ENCODE results near the gene PNPLA3. TPM values are rescaled to one million over a fixed set of nuclear protein-coding genes. Genes with fewer than 3 reads are reported as not detected.

The PNPLA3 gene
- polyA plus RNA-seq, 1 donor (not counting 4 experiments of a cell fraction or from before 2014, with no cell fraction given) = 12.0 TPM

DNA sequence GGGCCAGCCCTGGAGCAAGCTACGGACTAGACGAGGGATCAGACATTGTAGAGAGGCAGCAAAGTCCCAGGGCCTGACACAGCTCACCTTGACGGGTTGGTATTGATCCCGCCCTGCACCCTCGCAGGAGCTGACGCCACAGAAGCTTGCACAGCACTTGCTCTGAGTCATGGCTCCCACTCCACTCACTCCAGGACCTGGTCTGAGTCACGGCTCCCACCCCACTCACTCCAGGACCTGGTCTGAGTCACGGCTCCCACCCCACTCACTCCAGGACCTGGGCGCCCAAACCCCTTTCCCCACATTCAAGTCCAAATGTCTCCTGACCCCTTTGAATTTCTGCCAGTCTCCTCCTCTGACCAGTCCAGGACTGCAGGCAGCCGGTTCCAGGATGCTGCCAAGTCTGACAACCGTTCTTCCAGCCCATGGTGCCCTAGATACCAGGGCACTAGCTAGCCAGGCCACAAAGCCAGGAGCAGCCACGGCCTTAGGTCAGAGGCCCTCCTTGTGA lies 25.8 kb upstream of the PNPLA3 start:
- no peak overlapping the region for H3K9ac ChIP-seq (ENCODE audit: control insufficient read depth, extremely low read depth, insufficient read depth, low read length)
- H3K79me2 ChIP-seq (ENCODE audit: control insufficient read depth, insufficient read depth, low read length) = no peaks in the 10 kb centered on the region
- H3K4me1 ChIP-seq (ENCODE audit: control insufficient read depth, extremely low read depth, insufficient read depth, low read length) = peaks cover 6% of the 10 kb centered on the region
- DNase-seq (ENCODE audit: low read depth, low spot score) = no peak
- dilution Hi-C loops (cut with MboI; ENCODE audit: extremely low pct_ligation_motif_present, low sequenced_read_pairs) = no loop called here
- H3K9me1 ChIP-seq (ENCODE audit: control insufficient read depth, extremely low read depth, insufficient read depth, low read length) = no peaks in the 10 kb centered on the region
- H3K4me2 ChIP-seq (ENCODE audit: control insufficient read depth, extremely low read depth, insufficient read depth, low read depth, low read length) = no peak overlapping the region
- no peak overlapping the region for H3K27ac ChIP-seq (ENCODE audit: control insufficient read depth, insufficient read depth, low read length)
- H4K20me1 ChIP-seq (ENCODE audit: control insufficient read depth, extremely low read depth, insufficient read depth, low read length) = no peaks in the 10 kb centered on the region
- peaks cover 19% of the 10 kb centered on the region for H3K27me3 ChIP-seq (ENCODE audit: control insufficient read depth, extremely low read depth, insufficient read depth, low read length)
- no peak for TF ChIP-seq EZH2 (IDR thresholded peaks at IDR 0.05; ENCODE audit: low read length)
- TF ChIP-seq, protein P1, sequence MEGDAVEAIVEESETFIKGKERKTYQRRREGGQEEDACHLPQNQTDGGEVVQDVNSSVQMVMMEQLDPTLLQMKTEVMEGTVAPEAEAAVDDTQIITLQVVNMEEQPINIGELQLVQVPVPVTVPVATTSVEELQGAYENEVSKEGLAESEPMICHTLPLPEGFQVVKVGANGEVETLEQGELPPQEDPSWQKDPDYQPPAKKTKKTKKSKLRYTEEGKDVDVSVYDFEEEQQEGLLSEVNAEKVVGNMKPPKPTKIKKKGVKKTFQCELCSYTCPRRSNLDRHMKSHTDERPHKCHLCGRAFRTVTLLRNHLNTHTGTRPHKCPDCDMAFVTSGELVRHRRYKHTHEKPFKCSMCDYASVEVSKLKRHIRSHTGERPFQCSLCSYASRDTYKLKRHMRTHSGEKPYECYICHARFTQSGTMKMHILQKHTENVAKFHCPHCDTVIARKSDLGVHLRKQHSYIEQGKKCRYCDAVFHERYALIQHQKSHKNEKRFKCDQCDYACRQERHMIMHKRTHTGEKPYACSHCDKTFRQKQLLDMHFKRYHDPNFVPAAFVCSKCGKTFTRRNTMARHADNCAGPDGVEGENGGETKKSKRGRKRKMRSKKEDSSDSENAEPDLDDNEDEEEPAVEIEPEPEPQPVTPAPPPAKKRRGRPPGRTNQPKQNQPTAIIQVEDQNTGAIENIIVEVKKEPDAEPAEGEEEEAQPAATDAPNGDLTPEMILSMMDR (optimal IDR thresholded peaks at IDR 0.05 in 1 of 3, IDR thresholded peaks at IDR 0.05 in 1 of 3, conservative IDR thresholded peaks at IDR 0.05 in 1 of 3; ENCODE audit: extremely low read depth in 1 of 3, insufficient read depth in 2 of 3, low read length in 3 of 3) = no peak
- H3K4me3 ChIP-seq (ENCODE audit: control insufficient read depth in 2 of 3, extremely low read depth in 1 of 3, insufficient read depth in 2 of 3, low read depth in 1 of 3, low read length in 3 of 3) = no peak overlapping the region
- H2AFZ ChIP-seq (ENCODE audit: control insufficient read depth, low read length) = no peak overlapping the region
- no peaks in the 10 kb centered on the region for H3K9me3 ChIP-seq (ENCODE audit: control insufficient read depth, low read depth, low read length)
- peak; percentile 74 for FAIRE-seq
- no peaks in the 10 kb centered on the region for H3K36me3 ChIP-seq (ENCODE audit: control insufficient read depth in 2 of 2, extremely low read depth in 1 of 2, insufficient read depth in 2 of 2, low read length in 2 of 2)

DNA sequence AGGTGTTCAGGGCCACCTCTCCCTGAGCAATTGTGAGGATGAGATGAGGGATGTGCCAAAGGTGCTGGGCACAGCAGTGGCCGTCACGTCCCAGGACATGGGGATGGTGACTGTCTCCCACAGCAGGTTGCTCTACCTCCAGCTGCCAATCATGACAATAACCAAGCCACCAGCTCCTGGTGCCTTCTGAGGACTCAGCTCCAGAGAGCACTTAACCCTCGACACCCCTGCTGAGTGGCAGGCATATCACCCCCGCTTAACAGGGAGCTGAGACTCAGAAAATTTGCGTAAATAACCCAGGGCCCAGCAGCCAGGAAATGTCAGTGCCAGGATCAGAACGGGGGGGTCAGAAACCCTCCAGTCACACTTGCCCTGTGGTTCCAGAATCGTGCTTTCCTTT lies 23.4 kb upstream of the PNPLA3 start:
- FAIRE-seq (no peak), DNase-seq (ENCODE audit: low read depth, low spot score) (no peak)
- Histone ChIP-seq H3K79me2 (ENCODE audit: control insufficient read depth, insufficient read depth, low read length) (no peaks in the 10 kb centered on the region), H3K4me3 (ENCODE audit: control insufficient read depth in 2 of 3, extremely low read depth in 1 of 3, insufficient read depth in 2 of 3, low read depth in 1 of 3, low read length in 3 of 3) (no peak overlapping the region), H3K36me3 (ENCODE audit: control insufficient read depth in 2 of 2, extremely low read depth in 1 of 2, insufficient read depth in 2 of 2, low read length in 2 of 2) (no peaks in the 10 kb centered on the region), H4K20me1 (ENCODE audit: control insufficient read depth, extremely low read depth, insufficient read depth, low read length) (no peaks in the 10 kb centered on the region), H2AFZ (ENCODE audit: control insufficient read depth, low read length) (no peak overlapping the region), H3K27ac (ENCODE audit: control insufficient read depth, insufficient read depth, low read length) (no peak overlapping the region), H3K9me3 (ENCODE audit: control insufficient read depth, low read depth, low read length) (no peaks in the 10 kb centered on the region), H3K9me1 (ENCODE audit: control insufficient read depth, extremely low read depth, insufficient read depth, low read length) (no peaks in the 10 kb centered on the region), H3K9ac (ENCODE audit: control insufficient read depth, extremely low read depth, insufficient read depth, low read length) (no peak overlapping the region), H3K4me1 (ENCODE audit: control insufficient read depth, extremely low read depth, insufficient read depth, low read length) (peaks cover 11% of the 10 kb centered on the region), H3K4me2 (ENCODE audit: control insufficient read depth, extremely low read depth, insufficient read depth, low read depth, low read length) (no peak overlapping the region), H3K27me3 (ENCODE audit: control insufficient read depth, extremely low read depth, insufficient read depth, low read length) (peaks cover 6% of the 10 kb centered on the region)
- TF ChIP-seq EZH2 (IDR thresholded peaks at IDR 0.05; ENCODE audit: low read length) = no peak
- TF ChIP-seq, protein P1 (optimal IDR thresholded peaks at IDR 0.05 in 1 of 3, IDR thresholded peaks at IDR 0.05 in 1 of 3, conservative IDR thresholded peaks at IDR 0.05 in 1 of 3; ENCODE audit: extremely low read depth in 1 of 3, insufficient read depth in 2 of 3, low read length in 3 of 3) = no peak
- dilution Hi-C loops (cut with MboI; ENCODE audit: extremely low pct_ligation_motif_present, low sequenced_read_pairs) = no loop called here

Data from keratinocyte (primary cell).